ENCODE results near the gene FOXJ1. TPM values are rescaled to one million over a fixed set of nuclear protein-coding genes. Genes with fewer than 3 reads are reported as not detected.

Gene FOXJ1
- total RNA-seq, 1 donor from 2014 or later: 0.82 TPM

DNA sequence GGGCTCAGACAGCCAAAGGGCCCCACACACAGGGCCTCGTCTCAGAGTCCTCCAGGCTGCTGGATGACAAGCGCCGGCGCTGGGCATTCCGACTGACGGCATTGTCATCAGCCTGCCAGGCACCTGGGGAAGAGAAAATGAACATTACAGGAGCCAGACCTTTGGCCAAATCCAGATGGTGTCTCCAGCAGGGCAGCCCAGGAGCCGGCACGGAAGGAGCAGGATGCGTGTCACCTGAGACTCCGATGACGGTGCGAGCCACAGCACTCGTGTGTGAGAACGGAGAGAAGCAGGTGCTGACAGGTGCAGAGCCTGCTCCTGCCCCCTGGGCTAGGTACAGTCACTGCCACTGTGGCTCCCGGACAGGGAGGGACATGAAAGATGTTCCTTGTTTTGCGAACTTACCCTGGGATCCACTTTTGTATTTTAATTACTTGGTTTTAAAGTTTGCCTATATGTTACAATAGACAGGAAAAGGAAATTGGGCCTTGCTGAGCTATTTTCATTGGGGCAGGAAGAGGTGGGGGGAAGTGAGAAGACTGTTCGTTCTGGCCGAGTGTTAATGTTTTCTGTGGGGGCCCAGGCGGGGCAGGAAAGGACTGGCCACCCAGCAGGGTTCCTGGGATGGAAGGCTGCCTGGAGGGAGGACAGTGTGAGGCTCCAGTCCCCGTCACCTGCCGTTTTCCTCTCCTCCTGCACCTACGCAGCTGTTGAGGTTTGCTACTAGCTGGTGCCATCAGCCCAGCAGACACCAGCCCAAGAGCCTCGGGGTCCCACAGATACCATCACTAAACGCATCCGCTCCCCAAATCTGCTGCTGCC is 4.4 kb upstream of the FOXJ1 start:
- FAIRE-seq: no peak
- no peak for DNase-seq (ENCODE audit: low spot score in 2 of 2)

DNA sequence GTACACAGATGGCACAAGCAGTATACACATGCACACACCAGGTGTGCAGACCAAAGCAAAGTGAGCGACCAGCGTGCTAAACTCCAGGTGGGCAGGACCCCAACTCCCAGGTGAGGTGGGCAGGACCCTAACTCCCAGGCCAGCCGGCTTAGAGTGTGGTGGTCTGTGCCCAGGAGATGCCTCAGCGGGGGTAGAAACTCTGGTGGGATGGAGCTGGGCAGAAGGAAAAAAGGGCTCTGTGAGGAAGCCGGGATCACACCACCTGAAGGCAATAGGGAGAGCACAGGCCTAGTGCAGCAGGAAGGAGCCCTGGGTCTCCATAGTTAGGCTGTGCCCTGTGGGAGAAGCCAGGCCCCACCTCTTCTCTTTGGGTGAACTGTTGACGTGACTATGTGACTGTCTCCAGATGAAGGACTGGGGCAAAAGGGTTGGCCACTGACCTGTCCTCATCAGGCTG is 1.6 kb upstream of the FOXJ1 start:
- no peak for DNase-seq (ENCODE audit: low spot score in 2 of 2)
- no peak for FAIRE-seq

DNA sequence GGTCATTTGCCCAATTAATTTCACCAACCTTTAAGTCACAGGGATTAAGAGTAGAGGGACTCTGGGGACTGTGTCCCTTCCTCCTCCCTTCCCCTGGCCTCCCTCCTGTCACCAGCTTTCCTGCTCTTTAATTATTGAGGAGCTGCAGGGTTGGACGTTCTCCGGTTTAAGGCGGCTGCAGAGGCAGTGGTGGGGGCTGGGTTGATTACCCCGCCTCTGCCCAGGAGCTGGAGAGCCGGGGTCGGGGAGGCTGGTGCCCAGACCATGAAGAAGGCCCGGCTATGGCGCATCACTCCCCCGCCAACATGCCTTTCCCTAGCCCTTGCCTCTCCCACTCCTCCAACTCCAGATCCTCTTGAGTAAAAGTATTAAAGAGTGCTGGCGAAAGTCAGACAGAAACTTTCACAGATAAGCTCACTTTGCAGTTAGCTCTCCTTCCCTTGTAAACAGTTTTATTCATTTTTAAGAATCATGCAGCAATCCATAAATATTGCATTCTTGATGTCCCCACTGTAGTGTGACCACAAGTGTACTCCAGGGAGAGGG is 1.1 kb upstream of the FOXJ1 start:
- no peak for DNase-seq (ENCODE audit: low spot score in 2 of 2)
- no peak for FAIRE-seq

GRCh38 chr17:76140661-76141211 is 309 bp downstream of the FOXJ1 start:
- FAIRE-seq (no peak), DNase-seq (ENCODE audit: low spot score in 2 of 2) (no peak)

GRCh38 chr17:76139801-76140660 is 1.0 kb downstream of the FOXJ1 start:
- DNase-seq (ENCODE audit: low spot score in 2 of 2): no peak
- FAIRE-seq: no peak

DNA sequence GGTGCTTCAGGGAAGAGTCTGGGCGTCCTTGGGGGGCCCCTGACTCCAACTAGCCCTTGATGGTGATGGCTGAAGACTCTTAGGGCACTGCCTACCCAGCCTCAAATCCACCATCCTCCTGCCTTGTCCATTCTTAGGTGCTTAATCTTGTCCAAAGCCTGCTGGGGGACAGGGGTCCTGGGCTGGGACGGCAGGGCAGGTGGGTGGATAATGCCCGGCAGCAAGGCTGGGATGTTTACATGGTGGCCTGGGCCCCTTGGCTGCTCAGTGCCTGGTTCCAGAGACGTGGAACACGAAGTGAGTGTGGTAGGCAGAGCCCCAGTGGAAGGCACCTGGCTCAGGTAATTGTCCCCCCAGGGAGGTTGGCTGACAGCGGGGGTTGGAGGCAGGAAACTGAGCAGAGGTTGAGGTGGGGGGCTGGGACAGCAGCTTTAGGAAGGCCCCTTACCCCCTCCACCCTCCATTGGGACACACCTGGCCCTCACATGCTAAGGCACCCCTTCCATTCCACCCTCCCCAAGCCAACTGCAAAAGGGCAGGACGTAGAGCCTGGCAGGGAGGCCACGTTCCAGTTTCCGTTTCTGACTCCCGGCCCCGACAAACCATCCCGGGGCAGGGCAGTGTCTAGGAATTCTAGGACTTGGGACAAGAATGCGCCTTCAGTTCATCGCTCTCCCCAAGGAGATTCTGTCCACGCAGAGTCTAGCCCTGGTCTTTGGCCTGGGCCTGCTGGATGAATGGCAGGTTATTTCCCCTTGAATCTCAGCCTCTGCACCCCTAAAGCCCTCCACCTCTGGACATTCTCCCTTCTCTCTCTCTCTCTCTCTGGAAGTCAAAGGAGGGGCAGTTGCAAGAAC is 1.9 kb downstream of the FOXJ1 start:
- no peak for DNase-seq (ENCODE audit: low spot score in 2 of 2)

DNA sequence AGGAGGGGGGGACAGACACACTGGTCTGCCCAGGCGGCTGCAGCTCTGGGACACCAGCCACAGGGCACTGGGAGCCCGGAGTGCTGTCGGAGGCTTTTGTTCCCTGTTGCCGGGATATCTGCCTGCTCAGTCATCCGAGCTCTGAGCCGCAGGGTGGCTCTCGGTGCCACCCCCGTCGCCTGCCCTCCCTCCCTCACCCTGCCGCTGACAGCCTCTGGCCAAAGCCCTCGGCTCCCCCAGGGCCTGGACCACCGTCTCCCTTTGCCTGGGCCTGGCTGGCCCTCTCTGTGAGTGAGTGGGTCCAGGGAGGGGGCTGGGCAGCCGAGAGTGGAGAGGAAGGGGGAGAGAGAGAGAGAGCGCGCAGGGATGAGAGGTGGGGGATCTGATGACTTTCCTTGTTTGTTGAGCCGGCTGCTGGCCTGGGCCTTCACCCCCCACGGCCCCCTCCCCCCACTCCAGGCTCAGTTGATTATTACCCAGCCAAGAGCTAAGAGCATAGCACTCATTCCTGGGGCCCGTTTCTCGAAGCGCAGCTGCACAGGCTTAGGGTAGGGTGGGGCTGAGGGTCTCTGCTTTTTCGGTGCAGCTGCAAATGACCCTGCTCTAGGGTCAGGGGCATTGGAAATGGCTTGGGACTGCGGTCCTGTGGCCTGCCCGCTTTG is 2.7 kb downstream of the FOXJ1 start:
- FAIRE-seq (no peak), DNase-seq (ENCODE audit: low spot score in 2 of 2) (peak; percentile 75 to 80)

More for the DNA sequence above, 1.9 kb downstream of the FOXJ1 start:
- FAIRE-seq: no peak

- FAIRE-seq: no peak
- DNase-seq (ENCODE audit: low spot score in 2 of 2): no peak
These were observed 3.5 kb downstream of the FOXJ1 start for GRCh38 chr17:76137351-76138233.

DNA sequence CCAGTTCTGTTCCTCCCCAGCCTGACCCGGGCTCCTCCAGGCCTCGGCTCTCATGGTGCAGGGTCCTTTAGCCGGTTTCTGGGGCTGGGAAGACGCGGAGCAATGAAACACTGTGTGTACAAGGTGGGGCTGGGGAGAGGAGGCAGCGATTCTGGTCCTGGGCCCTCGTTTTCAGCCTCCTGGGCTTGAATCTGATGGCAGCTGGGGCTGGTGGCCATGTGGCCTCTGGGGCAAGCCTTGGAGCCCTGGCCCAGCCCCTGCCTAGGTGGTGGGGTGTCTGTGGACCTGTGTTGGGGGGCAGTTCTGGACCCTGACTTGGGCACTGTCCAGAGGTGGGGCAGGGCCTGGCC is 4.1 kb downstream of the FOXJ1 start:
- no peak for FAIRE-seq

DNA sequence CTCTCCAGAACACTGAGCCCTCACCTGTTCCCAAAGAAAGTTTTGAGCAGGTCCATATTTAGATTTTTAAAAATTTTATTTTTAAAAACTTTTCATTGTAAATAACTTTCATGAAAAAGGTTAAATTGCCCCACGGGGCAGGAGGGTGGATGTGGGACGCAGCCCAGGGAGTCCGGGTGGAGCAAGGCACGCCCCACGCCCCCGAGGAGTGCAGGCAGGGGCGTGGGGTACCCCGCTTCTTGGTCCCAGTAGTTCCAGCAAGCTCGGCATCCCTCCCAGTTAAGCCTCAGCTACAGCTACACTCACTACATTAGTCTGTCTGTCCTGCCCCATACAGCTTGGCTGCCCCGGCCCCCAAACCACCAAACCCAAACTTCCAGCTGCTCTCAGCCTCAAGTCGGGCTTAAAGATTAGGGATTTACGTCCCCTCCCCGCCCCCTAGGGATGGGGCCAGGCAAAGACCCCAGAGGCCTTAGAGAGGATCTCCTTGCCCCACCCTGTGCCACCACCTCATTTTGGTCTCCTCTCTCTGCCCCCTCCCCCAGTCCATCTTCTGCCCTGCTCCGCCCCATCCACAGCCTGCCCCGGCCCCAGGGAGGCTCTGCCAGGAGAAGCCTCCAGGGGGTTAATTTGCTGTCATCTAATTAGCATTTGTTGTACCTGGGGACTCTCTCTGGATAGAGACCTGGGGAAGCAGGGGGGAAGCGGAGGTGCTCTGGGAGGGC is 4.6 kb downstream of the FOXJ1 start:
- no peak for FAIRE-seq
- DNase-seq (ENCODE audit: low spot score in 2 of 2): no peak

More for the DNA sequence above, 4.1 kb downstream of the FOXJ1 start:
- no peak for DNase-seq (ENCODE audit: low spot score in 2 of 2)

- no peak for FAIRE-seq
These were observed 5.2 kb downstream of the FOXJ1 start for GRCh38 chr17:76135810-76136188.

DNA sequence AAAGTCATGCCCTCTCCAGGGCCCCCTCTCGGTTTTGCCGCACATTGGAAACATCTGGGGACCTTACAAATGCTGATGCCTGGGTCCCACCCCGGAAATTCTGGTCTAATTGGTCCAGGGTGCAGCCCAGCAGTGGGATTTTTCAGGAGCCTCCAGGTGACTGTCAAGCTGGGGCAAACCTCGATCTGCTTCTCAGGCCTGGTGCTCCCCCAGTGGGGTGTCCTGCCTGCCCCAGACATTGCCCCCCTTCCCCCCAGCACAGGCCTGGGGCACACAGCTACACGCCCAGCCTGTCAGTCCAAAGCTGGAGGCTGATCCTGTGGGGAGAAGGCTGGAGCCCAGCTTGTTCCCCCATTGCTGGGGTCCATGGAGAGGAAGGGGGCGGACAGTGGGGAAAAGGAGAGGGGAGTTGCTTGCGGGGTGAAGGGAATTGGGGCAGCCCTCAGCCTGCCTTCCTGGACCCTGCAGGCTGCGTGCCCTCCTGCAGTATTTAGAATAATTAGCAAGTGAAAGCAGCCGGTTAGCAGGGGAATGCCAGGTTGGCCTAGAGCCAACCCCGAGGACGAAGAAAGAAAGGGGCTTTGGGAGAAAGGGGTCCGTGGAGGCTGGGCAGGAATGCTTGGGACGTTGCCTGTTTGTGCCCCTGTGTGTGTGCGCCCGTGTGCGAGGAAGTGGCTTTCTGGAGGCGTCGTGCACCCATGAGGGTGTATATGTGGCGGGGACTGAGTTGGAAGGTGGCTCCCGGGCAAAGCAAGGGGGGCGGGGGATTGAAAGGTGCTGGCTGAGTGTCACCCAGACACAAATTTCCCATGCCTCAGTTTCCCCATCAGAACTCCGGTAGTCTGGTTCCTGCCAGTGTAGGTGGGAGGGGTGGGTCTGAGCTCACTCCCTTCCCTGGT is 5.9 kb downstream of the FOXJ1 start:
- FAIRE-seq (no peak), DNase-seq (ENCODE audit: low spot score in 2 of 2) (no peak)

More at GRCh38 chr17:76135810-76136188, 5.2 kb downstream of the FOXJ1 start:
- no peak for DNase-seq (ENCODE audit: low spot score in 2 of 2)

GRCh38 chr17:76132574-76133338 is 8.3 kb downstream of the FOXJ1 start:
- no peak for FAIRE-seq

GRCh38 chr17:76131692-76132573 is 9.1 kb downstream of the FOXJ1 start:
- no peak for DNase-seq (ENCODE audit: low spot score in 2 of 2)
- no peak for FAIRE-seq

More at GRCh38 chr17:76132574-76133338, 8.3 kb downstream of the FOXJ1 start:
- DNase-seq (ENCODE audit: low spot score in 2 of 2): no peak
